ENCODE results near the gene MAP3K12.

Gene MAP3K12

DNA sequence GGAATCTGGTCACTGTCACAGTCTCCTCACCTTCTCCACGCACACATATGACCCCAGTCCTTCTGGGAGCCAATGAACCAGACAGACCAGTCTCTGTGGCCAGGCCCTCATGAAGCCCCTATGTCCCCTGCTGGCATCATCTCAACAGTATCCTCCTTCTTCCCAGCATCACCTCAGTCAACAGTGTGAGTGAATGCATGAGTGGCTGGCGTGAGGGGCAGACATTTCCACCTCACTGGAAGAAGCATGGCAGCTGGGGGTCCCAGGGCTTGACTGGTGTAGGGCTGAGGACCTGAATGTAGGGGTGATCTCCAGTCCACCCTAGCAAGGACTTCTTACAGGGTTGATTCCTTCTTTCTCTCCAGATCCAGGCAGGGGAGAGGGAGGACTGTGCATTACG is 1.8 kb downstream of the MAP3K12 start:
- ChIA-PET POLR2A (interaction anchor here (5.8 kb wide), 1 partner anchor 175 kb away, joined by 81 read pairs; the partner anchor contains the start of gene AAAS), CTCF (no interaction called here)
- no peak for DNase-seq (ENCODE audit: extremely low spot score)
- TF ChIP-seq FOXA1 (IDR thresholded peaks at IDR 0.05) (no peak), FOXM1 (IDR thresholded peaks at IDR 0.05; ENCODE audit: borderline replicate concordance) (no peak), ELF4 (IDR thresholded peaks at IDR 0.05) (no peak), NFRKB (IDR thresholded peaks at IDR 0.05) (no peak), SUZ12 (IDR thresholded peaks at IDR 0.05) (no peak), FOXK2 (IDR thresholded peaks at IDR 0.05) (no peak), TARDBP (IDR thresholded peaks at IDR 0.05) (no peak), CTBP1 (IDR thresholded peaks at IDR 0.05; ENCODE audit: borderline replicate concordance) (no peak), ZNF384 (IDR thresholded peaks at IDR 0.05) (no peak), LEF1 (IDR thresholded peaks at IDR 0.05; ENCODE audit: borderline replicate concordance) (no peak), ARNT (IDR thresholded peaks at IDR 0.05) (no peak), HDGF (IDR thresholded peaks at IDR 0.05; ENCODE audit: borderline replicate concordance) (no peak), L3MBTL2 (conservative IDR thresholded peaks at IDR 0.05) (no peak), SP1 (IDR thresholded peaks at IDR 0.05) (no peak), BHLHE40 (IDR thresholded peaks at IDR 0.05; ENCODE audit: borderline replicate concordance) (no peak)
- TF ChIP-seq, protein P1, sequence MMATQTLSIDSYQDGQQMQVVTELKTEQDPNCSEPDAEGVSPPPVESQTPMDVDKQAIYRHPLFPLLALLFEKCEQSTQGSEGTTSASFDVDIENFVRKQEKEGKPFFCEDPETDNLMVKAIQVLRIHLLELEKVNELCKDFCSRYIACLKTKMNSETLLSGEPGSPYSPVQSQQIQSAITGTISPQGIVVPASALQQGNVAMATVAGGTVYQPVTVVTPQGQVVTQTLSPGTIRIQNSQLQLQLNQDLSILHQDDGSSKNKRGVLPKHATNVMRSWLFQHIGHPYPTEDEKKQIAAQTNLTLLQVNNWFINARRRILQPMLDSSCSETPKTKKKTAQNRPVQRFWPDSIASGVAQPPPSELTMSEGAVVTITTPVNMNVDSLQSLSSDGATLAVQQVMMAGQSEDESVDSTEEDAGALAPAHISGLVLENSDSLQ (IDR thresholded peaks at IDR 0.05), result no peak

DNA sequence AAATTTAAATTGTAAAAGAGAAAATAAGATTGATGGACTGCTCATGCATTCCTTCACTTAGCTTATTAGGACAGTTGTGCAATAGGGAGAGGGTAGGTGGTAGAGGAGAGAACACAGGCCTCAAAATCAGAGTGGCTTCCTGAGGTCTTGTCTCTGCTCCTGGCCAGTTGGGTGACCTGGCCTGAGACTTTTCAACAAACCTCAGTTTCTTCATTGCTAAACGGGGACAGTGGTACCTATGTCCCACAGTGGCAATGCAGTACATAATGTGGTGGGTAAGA is 2.6 kb downstream of the MAP3K12 start:
- ChIA-PET CTCF (no interaction called here), POLR2A (interaction anchor here (1.5 kb wide), 1 partner anchor 172 kb away, joined by 3 read pairs; no protein-coding TSS in a partner anchor)
- TF ChIP-seq FOXK2 (IDR thresholded peaks at IDR 0.05) (no peak), FOXM1 (IDR thresholded peaks at IDR 0.05; ENCODE audit: borderline replicate concordance) (no peak), CTBP1 (IDR thresholded peaks at IDR 0.05; ENCODE audit: borderline replicate concordance) (no peak), ZNF384 (IDR thresholded peaks at IDR 0.05) (no peak), SUZ12 (IDR thresholded peaks at IDR 0.05) (no peak), BHLHE40 (IDR thresholded peaks at IDR 0.05; ENCODE audit: borderline replicate concordance) (no peak), L3MBTL2 (conservative IDR thresholded peaks at IDR 0.05) (no peak), LEF1 (IDR thresholded peaks at IDR 0.05; ENCODE audit: borderline replicate concordance) (no peak)
- TF ChIP-seq, protein P1 (IDR thresholded peaks at IDR 0.05), result no peak
- DNase-seq (ENCODE audit: extremely low spot score), result no peak

DNA sequence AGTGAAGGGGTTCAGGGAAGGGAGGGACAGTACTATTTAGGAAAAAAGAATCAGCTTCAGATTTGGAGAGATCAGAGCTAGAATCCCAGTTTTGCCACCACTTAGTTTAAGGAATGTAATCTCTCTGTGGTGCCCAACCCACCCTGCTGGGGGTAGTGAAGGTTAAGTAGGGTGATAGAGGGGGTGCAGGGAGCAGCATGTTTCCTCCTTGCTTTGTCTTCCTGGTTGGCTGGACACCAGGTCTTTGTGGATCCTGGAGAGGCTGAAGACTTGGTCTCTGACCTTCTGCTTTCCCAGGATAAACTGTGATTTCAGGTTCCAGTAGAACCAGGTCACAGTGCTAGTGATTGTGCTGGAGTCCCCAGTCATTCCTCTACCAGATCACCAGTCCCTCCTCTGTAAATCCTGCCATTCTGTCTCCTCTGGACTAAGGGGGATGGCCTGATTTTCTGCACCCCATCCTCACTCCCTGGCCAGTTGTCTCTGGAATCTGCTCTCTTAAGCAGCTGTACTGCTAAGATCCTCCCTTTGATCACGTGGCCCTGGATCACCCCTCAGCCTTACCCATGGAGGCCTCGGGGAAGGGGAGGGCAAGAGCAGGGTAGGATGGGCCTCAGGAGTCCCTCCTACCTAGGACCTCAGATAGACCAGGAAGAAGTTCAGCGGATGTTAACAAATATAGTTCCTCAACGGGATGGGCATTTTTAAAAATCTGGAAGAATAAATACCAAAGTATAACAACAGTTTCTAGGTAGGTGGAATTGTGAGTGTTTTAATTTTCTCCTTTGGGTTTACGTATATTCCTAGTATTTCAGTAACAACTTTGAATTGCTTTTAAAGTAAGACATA is 3.1 kb downstream of the MAP3K12 start:
- POLR2A ChIA-PET, result interaction anchor here (1.5 kb wide), 1 partner anchor 171 kb away, joined by 3 read pairs; no protein-coding TSS in a partner anchor
- DNase-seq (ENCODE audit: extremely low spot score), result no peak
- TF ChIP-seq FOXM1 (IDR thresholded peaks at IDR 0.05; ENCODE audit: borderline replicate concordance) (no peak), LEF1 (IDR thresholded peaks at IDR 0.05; ENCODE audit: borderline replicate concordance) (no peak), SUZ12 (IDR thresholded peaks at IDR 0.05) (no peak), CTBP1 (IDR thresholded peaks at IDR 0.05; ENCODE audit: borderline replicate concordance) (no peak), TARDBP (IDR thresholded peaks at IDR 0.05) (no peak), BHLHE40 (IDR thresholded peaks at IDR 0.05; ENCODE audit: borderline replicate concordance) (no peak), ZNF384 (IDR thresholded peaks at IDR 0.05) (no peak), SP1 (IDR thresholded peaks at IDR 0.05) (no peak), L3MBTL2 (conservative IDR thresholded peaks at IDR 0.05) (no peak), HDGF (IDR thresholded peaks at IDR 0.05; ENCODE audit: borderline replicate concordance) (no peak)
- TF ChIP-seq, protein P1 (IDR thresholded peaks at IDR 0.05), result no peak
- CTCF ChIA-PET, result no interaction called here

DNA sequence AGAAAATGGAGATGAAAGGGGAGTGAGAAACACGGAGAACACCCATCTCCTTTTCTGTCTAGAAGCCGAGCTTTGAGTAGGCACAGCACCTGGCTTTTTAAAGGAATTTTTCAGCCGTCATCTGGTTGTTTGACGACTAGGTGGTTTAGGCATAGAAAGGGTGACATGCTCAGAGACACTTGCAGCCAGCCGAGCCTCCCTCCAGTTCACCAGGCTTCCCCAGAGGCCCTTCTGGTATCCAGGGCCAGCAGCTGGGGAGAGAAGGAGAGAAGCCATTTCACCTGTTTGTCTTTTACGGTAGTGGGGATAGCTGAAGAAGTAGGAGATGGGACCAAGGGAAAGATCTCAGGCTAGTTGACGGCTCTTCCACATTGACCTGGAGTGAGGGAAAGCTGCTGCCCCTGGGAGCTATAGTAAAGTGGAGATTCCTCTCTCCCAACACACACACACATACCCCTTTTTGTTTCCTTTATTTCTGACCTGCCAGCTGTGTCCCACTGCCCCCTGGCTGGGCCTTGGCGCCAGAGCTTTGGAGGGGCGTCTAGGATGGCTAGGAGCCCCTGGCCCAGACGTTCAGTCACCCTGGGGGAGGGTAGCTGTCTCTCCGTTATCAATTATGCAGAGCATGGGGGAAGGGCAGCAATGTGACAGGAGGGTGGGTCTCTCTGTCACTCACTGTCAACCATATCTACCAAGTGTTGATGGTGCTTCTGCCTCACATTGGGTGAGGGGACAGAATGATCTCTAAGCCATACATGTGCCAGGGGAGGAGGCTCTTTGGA is 5.5 kb downstream of the MAP3K12 start:
- no peak for DNase-seq (ENCODE audit: extremely low spot score)
- POLR2A ChIA-PET, result interaction anchor here (0.8 to 3.4 kb wide), 6 partner anchors 11 to 226 kb away, joined by 3 to 19 read pairs (median 4); partner anchors contain the start of genes AAAS and ESPL1
- TF ChIP-seq FOXA1 (IDR thresholded peaks at IDR 0.05) (no peak), L3MBTL2 (conservative IDR thresholded peaks at IDR 0.05) (no peak), ZNF384 (IDR thresholded peaks at IDR 0.05) (no peak), TARDBP (IDR thresholded peaks at IDR 0.05) (no peak), BHLHE40 (IDR thresholded peaks at IDR 0.05; ENCODE audit: borderline replicate concordance) (no peak), LEF1 (IDR thresholded peaks at IDR 0.05; ENCODE audit: borderline replicate concordance) (no peak), HDGF (IDR thresholded peaks at IDR 0.05; ENCODE audit: borderline replicate concordance) (no peak), NFRKB (IDR thresholded peaks at IDR 0.05) (no peak), SUZ12 (IDR thresholded peaks at IDR 0.05) (no peak), FOXK2 (IDR thresholded peaks at IDR 0.05) (no peak), FOXM1 (IDR thresholded peaks at IDR 0.05; ENCODE audit: borderline replicate concordance) (no peak), ELF4 (IDR thresholded peaks at IDR 0.05) (no peak), ARNT (IDR thresholded peaks at IDR 0.05) (no peak)
- TF ChIP-seq, protein P1 (IDR thresholded peaks at IDR 0.05), result no peak
- CTCF ChIA-PET, result interaction anchor here (1.3 to 1.5 kb wide), 2 partner anchors 15 to 172 kb away, joined by 5 to 7 read pairs; partner anchors contain the start of gene AAAS
